GM18517 (cell line): ENCODE results near the gene CCDC174.
"Not testable (repeated sequence)": the region's sequence is repeated elsewhere in the genome, so short reads cannot be mapped to it uniquely, and the experiment has no call there.

ENCODE experiments used
- ATAC-seq: cut with Tn5 transposase; IDR thresholded peaks from one replicate; pipeline ENCODE4 v1.9.1; 2021; ENCODE audit warnings: mild to moderate bottlenecking, moderate library complexity; ENCODE audit not compliant: unreplicated experiment

Gene CCDC174

DNA sequence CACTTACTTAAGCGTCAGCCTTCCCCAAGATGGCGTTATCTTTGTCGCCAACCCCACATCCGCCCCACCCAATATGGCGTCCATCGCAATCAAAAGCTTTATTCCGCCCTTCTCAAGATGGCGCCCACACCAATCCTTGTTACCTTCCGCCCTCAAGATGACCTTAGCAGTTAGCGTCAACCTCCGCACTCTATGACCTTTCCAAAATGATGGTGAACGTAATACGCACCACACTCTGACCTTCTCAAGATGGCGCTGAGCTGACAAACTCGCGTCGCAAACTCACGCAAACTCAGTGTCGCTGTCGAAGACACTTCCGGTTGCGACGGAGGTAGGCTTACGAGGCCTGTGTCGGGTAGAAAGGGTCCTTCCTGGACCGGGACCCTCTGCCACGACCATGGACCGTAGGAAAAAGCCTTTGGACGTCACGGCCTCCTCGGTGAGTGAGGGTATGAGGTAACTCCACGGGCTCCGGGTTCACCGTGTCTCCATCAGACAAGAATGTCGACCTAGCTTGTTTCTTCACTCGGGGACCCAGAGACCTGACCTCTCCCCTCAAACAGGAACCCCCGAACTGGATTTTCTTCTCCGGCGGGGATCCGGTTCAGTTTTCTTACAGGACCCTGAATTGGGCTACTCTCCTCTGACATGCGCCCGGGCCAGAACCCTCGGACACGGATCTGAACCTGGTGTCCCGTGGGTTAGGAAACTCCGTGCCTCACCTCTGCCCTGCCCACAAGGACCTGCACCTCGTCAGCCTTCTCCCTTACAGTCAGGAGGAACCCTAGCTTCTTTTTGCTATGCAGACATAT is at the start of gene CCDC174:
CCDC174 (plus strand) TSS at position 323 of the 812 bp plus-strand sequence; CDS start at position 398, 75 bp downstream.
- peak; percentile 100 for ATAC-seq

DNA sequence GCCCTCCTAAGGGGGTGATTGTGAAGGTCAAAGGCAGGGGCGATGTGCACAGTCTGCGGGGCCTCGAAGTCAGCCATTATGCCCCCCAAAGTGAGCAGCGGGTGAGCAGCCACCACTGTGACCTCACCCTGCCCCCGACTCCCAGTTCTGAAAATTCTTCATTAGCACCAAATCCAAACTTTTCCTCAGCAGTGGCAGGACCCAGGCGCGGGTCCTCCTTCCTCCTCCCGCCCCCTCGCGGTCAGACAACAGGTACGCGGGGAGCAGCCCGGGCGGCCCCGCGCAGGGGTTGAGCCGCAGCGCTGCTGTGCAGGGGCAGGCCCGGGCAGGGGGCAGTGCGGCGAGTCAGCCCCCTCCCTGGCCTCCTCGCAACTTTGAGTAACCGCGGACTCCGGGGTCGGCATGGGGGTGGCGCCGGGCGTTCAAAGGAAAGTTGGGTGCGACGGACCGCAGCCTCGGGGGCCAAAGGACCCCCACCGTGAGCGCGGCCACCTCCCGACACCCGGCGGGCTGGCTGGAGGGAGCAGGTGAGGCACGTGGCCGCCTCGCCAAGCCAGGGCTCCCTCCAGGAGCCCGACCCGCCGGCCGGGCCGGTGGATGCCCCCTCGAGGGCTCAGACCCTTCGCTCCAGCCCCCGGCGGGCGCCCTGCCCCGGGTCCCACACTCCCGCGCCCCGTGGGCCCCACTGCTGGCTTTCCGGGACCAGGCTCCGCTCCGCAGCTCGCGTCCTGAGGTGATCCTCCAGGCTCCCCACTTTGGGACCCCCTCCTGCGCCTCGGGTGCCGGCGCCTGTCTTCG is 49.4 kb upstream of the CCDC174 start:
- ATAC-seq: no peak

DNA sequence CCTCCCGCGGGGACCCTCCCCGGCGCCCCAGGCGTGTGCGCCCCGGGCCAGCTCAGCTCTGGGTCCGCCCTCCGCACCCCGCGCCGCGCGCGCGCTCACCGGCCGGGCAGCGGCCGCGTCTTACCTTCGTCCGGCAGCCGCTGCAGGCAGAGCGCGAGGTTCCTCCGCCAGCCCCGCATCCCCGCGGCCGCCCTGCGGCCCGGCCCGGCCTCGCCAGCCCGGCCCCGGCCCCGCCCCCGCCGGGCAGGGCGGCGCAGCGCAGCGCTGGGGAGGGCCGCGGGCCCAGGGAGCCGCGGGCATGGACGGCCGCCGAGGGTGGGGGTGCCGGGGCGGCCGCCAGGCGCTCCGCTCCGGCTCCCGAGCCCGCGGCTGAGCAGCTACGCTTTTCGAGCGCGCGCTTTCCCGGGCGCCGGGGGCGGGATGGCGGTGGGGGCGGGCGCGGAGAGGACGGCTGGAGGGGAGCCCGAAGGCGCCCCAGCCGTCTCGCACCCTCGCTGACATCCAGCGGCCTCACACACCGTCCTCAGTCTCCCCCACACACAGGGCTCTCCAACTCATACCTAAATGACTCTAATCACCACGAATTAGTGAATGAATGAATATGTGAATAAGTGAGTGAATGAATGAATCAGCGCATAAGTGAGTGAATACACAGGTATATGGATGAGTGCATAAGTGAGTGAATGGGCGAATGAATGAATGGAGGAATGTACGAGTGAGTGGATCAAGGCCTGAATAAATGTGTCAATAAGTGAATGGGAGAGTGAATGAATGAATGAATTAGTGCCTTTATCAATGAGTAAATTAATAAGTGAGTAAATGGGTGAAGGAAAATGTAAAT is 48.5 kb upstream of the CCDC174 start:
- no peak for ATAC-seq

DNA sequence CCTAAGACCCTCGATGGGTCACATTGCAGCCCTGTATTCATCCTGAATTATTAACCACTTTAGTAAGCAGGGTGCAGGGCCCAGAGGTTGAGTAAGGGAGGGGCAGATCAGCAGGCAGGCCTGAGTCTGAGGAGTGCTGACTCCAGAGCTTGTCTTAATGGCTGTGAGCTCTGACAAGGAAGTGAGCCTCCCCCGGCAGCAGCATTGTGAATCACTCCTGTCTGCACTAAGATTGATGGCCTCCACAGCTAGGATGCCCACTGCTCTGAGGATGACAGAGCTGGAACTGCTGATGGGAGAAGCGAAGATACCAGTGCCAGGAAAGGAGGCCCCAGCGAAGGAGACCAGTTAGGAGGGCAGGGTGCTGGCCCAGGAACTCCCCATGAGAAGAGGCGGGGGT is 46.5 kb upstream of the CCDC174 start:
- no peak for ATAC-seq

DNA sequence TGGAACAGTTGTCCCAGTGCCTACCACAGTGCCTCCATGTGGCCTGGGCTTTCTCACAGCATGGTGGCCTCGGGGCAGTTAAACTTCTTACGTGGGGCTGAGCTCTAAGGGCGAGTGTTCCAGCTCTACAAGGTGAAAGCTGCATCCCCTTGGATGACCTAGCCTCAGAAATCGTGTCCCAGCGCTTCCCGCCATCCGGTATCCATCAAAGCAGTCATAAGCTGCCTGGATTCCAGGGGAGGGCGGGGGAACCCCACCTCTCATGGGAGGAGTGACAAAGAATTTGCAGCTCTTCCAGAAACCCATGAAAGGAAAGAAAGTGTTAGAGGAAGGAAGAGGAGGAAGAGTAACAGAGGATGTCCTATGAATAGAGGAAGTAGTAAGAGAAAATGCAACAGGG is 45.8 kb upstream of the CCDC174 start:
- ATAC-seq: no peak

DNA sequence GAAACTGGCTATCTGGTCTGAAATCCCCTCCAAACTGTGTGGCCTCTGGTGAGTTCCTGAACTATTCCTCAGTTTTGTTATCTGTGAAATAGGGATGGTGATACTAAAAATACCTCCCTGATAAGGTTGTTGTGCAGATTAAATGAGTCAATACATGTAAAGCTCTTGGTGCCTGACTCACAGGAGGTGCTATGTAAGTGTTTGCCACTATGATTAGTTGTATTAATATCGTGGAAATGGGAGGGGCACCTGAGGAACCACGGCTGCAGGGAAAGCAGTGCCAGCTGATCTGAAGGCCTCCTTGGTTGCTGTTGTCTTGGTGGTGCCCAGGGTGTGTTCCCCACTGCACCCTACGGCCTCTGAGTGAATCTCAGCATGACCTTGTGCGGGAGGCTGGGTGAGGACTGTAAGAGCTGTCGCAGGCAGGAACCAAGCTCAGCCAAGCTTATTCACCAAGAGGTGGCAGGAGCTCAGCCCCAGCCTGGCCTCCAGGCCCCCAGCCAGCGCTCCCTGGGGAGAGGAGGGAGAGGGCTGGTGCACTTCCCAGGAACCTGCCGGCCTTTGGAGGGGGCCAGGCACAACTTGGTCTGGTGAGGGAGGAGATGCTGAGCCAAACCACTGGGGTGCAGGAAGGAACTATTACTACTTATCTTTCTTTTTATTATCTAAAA is 44.8 kb upstream of the CCDC174 start:
- ATAC-seq: no peak

DNA sequence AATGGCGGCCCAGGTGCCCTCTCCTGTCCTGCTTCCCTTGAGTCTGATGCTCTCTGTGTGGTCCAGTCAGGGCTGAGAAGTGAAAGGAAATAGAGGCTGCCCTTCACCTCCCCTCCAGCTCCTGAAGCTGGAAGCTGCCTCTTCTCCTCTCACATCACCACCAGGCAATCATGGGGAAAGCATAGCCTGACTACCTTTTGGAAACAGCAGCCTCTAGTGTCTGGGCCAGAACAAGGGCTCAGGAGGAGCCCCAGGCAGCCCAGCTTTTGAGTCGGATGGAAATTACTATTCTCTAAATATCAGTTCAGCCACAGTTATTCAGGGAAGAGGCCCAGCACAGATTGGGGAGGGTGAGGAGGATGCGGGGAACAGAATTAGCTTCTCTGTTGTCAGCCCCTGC is 43.3 kb upstream of the CCDC174 start:
- ATAC-seq: no peak

DNA sequence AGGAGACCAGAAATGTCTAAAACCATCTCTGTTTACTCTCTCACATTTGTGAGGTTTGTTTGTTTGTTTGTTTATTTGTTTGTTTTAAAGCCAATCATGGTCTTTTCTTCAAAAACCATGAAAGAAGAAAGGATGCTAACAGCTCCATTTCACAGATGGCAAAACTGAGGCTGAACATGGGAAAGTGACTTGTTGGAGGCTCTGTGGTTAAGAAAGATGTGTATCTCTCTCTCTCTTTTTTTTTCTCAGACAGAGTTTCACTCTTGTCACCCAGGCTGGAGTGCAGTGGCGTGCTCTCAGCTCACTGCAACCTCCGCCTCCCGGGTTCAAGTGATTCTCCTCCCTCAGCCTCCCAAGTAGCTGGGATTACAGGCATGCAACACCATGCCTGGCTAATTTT is 42.5 kb upstream of the CCDC174 start:
- not testable (repeated sequence) for ATAC-seq

DNA sequence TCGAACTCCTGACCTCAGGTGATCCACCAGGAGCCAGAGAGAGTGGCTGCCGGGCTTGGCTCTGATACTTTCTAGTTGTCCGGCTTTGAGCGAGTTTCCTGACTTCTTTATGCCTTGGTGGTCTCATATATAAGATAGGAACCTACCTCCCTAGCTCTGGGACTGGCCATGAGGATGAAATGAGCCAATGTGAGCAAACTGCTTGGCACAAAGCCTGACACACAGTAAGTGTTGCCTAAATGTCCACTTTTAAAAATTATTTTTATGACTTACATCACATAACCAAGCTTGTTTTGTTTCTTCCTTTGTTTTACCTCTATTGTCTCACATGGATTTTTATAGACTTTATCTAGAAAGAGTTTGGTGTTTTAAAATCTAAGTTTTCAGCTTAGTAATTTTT is 42.1 kb upstream of the CCDC174 start:
- no peak for ATAC-seq

DNA sequence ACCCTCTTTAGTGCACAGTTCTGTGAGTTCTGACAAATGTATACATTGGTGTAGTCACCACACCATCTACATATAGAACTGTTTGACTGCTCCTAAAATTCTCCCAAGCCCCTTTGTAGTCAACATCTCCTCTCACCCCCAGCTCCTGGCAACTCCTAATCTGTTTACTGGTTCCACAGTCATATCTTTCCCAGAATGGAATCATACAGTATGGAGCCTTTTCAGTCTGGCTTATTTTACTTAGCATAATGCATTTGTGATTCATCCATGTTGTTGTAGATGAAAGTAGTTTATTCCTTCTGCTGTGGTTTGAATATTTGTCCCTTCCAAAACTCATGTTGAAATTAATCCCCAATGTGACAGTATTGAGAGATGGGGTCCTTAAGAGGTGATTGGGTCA is 41.6 kb upstream of the CCDC174 start:
- ATAC-seq: no peak

DNA sequence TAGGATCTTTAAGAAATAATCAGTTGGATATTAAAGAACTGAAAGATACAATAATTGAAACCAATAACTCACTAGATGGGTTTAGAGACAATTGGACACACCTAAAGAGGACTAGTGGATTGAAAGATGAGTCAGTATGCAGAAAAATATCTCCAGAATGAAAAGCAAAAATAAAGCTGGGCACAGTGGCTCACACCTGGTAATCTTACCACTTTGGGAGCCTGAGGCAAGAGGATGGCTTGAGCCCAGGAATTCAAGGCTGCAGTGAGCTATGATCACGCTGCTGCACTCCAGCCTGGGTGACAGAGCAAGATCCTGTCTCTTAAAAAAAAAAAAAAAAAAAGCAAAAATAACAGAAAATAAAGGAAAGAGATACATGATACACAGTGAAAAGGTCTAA is 37.4 kb upstream of the CCDC174 start:
- no peak for ATAC-seq

DNA sequence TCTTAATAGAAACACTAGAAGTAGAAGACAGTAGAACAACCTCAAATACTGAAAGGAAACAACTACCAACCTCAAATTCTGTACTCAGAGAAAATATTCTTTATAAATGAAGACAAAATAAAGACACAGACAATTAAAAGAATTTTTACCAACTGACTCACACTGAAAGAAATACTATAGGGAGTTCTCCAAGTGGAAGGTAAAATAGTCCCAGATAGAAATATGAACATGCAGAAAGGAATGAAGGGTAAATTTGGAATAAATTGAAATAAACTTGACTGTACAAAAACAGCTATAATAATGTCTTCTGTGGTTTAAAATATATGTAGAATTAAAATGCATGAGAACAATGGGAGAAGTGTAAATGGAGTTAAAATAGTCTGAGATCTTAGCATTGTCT is 36.7 kb upstream of the CCDC174 start:
- ATAC-seq: no peak

DNA sequence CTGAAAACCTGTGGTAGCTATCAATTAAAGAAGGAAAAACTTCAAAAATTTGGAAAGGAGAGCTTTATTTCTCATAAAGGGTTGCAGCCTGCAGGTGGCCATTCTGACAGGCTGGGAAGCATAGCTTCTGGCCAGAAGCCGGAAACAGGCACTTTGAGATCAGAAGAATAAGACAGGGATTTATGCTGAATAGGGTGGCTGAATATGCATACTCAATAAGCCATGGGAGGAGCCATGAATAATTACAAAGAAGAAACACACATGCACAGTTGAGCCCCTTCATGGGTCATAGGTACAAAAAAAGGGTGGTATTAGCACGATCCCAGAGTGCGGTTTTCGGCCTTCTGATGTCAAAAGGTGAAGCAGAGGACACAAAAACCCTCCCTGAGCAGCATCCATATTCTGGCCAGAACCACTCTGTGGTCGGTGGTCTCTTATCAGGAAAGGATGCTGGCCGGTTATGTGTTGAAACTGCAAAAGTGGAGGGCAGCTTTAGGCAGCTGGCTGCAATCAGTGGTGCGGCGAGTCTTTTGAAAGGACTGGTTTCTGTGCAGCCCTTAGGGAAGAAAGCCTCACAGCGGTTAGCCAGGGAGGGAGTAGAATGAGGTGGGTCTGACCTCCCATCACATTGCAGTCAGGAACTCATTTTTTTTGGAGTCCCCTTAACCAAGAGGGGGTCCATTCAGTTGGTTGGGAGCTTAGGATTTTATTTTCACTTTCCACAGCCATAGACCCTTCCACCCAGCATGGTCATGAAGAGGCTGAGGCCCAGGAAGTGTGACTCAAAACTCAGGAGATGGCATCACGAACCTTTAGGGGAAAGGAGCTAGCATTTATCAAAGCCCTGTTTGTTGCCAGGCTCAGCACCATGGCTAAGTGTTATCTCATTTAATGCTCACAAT is 34.7 kb upstream of the CCDC174 start:
- no peak for ATAC-seq

DNA sequence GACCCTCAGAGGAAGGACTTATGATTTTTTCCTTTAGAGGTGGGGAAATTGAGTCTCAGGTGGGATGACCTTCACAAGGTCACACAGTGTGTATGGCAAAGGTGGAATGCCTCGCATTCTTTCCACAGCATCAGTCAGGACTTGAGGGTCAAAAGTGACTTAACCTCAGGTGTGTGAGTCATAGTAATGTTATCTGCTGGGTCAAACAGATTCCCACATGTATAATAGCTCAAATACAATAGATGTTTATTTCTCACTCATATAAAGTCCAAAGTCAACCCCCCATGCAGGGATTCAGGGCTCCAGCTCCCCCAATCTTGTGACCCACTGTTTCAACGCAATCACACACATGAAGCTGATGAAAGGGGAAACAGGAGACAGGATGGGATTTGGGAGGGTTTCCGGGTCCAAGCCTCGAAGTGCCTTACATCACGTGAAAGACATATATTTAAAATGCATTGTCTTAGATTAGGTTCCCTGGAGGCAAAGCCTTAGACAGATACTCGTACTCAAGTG is 34.0 kb upstream of the CCDC174 start:
- ATAC-seq: no peak

DNA sequence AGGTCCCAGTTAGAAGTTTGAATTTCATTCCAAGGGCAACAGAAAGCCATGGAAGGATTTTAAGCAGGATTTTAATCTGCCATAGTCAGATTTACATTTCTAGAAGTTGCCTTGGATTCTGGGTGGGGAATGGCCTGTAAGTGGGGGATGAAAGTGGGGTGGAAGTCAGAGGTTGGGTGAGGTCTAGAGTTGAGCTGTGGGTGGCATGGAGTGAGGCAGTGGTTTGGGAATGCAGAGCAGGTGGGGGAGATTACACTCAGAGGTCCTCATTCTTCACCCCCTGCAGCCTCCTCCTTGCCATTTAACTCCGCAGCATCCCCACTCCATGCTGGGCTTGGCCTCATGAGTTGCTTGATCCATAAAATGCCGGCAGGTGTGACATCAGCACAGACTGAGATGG is 32.0 kb upstream of the CCDC174 start:
- no peak for ATAC-seq

DNA sequence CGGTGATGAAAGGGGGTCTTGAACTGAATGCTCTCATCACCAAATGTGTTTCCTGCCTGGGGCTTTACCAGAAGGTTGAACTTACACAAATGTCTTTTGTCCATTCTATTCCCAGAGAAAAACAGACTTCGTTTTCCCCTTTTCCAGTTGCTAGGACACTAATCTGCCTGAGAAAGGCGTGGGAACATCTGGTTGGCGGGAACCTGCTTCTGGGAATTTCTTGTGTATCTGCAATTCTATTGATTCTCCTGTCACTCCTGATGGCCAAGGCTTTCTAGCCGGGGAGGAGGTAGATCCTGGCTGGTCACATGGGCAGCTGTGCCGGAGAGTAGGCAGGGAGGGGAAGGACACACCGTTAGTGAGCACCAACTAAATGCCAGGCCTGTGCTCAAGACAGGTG is 31.1 kb upstream of the CCDC174 start:
- ATAC-seq: no peak

DNA sequence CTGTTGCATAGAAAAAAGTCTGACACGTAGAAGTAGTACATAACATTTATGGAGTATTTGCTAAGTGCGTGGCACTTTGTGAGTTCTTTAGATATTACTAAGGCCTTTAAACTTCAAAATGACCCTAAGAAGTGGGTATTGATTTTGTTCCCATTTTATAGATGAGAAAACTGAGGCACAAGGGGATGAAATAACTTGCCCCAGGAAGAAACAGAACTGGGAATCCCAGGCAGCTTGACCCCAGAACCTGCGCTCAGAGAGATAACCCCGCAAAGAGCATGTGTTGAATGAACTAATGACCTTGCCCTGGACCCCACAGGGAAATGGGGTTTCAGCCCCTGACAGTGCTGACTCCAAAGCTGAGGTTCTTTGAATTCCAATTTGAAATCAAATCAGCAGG is 30.5 kb upstream of the CCDC174 start:
- no peak for ATAC-seq

DNA sequence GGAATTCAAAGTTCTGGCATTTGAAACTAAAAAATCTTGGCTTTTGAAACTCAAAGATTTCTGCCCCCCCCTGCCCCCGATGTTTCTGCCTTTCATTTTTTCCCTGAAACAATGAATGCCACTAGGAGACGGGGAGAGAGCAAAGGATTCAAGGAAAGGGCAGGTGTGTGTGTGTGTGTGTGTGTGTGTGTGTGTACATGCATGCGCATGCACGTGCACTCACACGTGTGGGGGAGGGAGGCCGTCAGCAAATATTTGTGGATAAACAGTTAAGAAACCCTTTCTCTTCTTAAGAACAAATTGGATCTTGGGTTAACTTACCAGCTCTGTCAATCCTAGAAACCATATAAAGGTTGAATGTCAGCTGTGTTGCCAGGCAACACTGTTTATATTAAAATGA is 29.2 kb upstream of the CCDC174 start:
- ATAC-seq: no peak

DNA sequence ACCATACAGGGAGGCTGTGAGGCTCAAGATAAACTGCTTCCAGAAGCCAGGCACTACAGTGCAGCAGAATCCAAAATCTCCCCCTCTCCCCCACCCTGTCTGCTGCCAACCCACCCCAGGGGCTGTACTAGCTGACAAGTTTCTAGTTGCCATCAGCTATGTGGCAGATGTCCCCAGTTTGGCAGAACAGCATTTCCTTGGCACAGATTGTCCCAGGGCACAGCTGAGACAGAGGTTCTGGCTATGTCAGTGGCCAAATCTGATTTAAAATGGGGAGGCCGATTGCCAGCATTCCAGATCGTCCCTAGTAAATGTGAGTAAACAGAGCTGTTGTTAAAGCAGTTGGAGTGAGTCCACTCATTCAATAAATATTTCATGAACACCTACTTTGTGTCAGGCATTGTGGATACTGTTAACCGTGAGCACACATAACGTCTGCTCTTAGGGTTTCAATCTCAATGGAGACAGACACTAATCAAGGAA is 28.0 kb upstream of the CCDC174 start:
- ATAC-seq: no peak
